22Rv1 (cell line): ENCODE results near the gene STKLD1.
"Not testable (repeated sequence)": the region's sequence is repeated elsewhere in the genome, so short reads cannot be mapped to it uniquely, and the experiment has no call there.

Experiments
- CTCF ChIP-seq: fragments of 450-650 bp; IDR thresholded peaks from 2 replicates; pipeline ENCODE4 v1.5.1; 2017; ENCODE audit warnings: mild to moderate bottlenecking
- ZFX ChIP-seq: fragments of 450-650 bp; IDR thresholded peaks from 2 replicates; pipeline ENCODE4 v1.6.1; 2017; ENCODE audit warnings: antibody characterized with exemption, borderline replicate concordance

GRCh38 chr9:133391449-133391848 lies 15.3 kb downstream of the STKLD1 start:
- not testable (repeated sequence) for TF ChIP-seq CTCF, ZFX
